ENCODE results near the gene WNT7B. TPM values are rescaled to one million over a fixed set of nuclear protein-coding genes. Genes with fewer than 3 reads are reported as not detected.

The WNT7B gene
- polyA plus RNA-seq, 1 experiment, result not detected

GRCh38 chr22:45903355-45904135, 73.4 kb downstream of the WNT7B start:
- Histone ChIP-seq H3K36me3 (ENCODE audit: control insufficient read depth, insufficient read depth, low read length) (no peaks in the 10 kb centered on the region), H3K27me3 (ENCODE audit: control insufficient read depth, insufficient read depth, low read length) (peaks cover 11% of the 10 kb centered on the region), H3K4me3 (ENCODE audit: low read depth, low read length) (no peak overlapping the region)
- CTCF ChIA-PET, result interaction anchor here (1.6 kb wide), 1 partner anchor 9 kb away, joined by 4 read pairs; no protein-coding TSS in a partner anchor
- POLR2A ChIA-PET, result no interaction called here
- peak; percentile 12 for DNase-seq (ENCODE audit: low read depth)
- TF ChIP-seq CTCF (IDR thresholded peaks at IDR 0.05; ENCODE audit: insufficient read depth, low read depth, low read length), result no peak

- POLR2A ChIA-PET, result no interaction called here
- no peak for TF ChIP-seq CTCF (IDR thresholded peaks at IDR 0.05; ENCODE audit: insufficient read depth, low read depth, low read length)
Measured at GRCh38 chr22:45897736-45898135, 79.2 kb downstream of the WNT7B start.

GRCh38 chr22:45896964-45897538, 79.9 kb downstream of the WNT7B start:
- peaks cover 15% of the 10 kb centered on the region for H3K27me3 ChIP-seq (ENCODE audit: control insufficient read depth, insufficient read depth, low read length)
- no peak for DNase-seq (ENCODE audit: low read depth)
- POLR2A ChIA-PET, result no interaction called here
- CTCF ChIA-PET, result interaction anchor here (0.8 kb wide), 1 partner anchor 35 kb away, joined by 4 read pairs; no protein-coding TSS in a partner anchor
- H3K4me3 ChIP-seq (ENCODE audit: low read depth, low read length), result no peak overlapping the region
- TF ChIP-seq CTCF (IDR thresholded peaks at IDR 0.05; ENCODE audit: insufficient read depth, low read depth, low read length), result no peak
- H3K36me3 ChIP-seq (ENCODE audit: control insufficient read depth, insufficient read depth, low read length), result no peaks in the 10 kb centered on the region

More at GRCh38 chr22:45897736-45898135, 79.2 kb downstream of the WNT7B start:
- CTCF ChIA-PET, result interaction anchor here (0.8 kb wide), 1 partner anchor 35 kb away, joined by 4 read pairs; no protein-coding TSS in a partner anchor
- Histone ChIP-seq H3K27me3 (ENCODE audit: control insufficient read depth, insufficient read depth, low read length) (peaks cover 15% of the 10 kb centered on the region), H3K4me3 (ENCODE audit: low read depth, low read length) (no peak overlapping the region), H3K36me3 (ENCODE audit: control insufficient read depth, insufficient read depth, low read length) (no peaks in the 10 kb centered on the region)
- no peak for DNase-seq (ENCODE audit: low read depth)

- peaks cover 15% of the 10 kb centered on the region for H3K27me3 ChIP-seq (ENCODE audit: control insufficient read depth, insufficient read depth, low read length)
- CTCF ChIA-PET, result no interaction called here
- POLR2A ChIA-PET, result interaction anchor here (0.5 kb wide), 1 partner anchor 85 kb away, joined by 11 read pairs; no protein-coding TSS in a partner anchor
- no peak for DNase-seq (ENCODE audit: low read depth)
- H3K4me3 ChIP-seq (ENCODE audit: low read depth, low read length), result no peak overlapping the region
- H3K36me3 ChIP-seq (ENCODE audit: control insufficient read depth, insufficient read depth, low read length), result no peaks in the 10 kb centered on the region
- TF ChIP-seq CTCF (IDR thresholded peaks at IDR 0.05; ENCODE audit: insufficient read depth, low read depth, low read length), result no peak
Measured at GRCh38 chr22:45896153-45896951, 80.6 kb downstream of the WNT7B start.
